Esophagus muscularis mucosa (tissue), 3 donors: ENCODE data around the gene LBP.

Source experiments
- POLR2A ChIP-seq: fragments of 450-650 bp; IDR thresholded peaks from one replicate; pipeline ENCODE4 v1.6.1; 2017; ENCODE audit warnings: antibody characterized with exemption, moderate library complexity, mild to moderate bottlenecking, low read depth
- TF ChIP-seq, protein P1 (sequence below), 3 experiments: fragments of 200-600 bp in 2 of 3; fragments of 450-650 bp in 1 of 3; sonication (generic) in 2 of 3; IDR thresholded peaks; one replicate each; pipeline ENCODE4 v1.5.1; 2017 to 2019; ENCODE audit warnings: antibody characterized with exemption in 3 of 3, mild to moderate bottlenecking in 2 of 3, moderate library complexity in 1 of 3

- TF ChIP-seq, protein P1, sequence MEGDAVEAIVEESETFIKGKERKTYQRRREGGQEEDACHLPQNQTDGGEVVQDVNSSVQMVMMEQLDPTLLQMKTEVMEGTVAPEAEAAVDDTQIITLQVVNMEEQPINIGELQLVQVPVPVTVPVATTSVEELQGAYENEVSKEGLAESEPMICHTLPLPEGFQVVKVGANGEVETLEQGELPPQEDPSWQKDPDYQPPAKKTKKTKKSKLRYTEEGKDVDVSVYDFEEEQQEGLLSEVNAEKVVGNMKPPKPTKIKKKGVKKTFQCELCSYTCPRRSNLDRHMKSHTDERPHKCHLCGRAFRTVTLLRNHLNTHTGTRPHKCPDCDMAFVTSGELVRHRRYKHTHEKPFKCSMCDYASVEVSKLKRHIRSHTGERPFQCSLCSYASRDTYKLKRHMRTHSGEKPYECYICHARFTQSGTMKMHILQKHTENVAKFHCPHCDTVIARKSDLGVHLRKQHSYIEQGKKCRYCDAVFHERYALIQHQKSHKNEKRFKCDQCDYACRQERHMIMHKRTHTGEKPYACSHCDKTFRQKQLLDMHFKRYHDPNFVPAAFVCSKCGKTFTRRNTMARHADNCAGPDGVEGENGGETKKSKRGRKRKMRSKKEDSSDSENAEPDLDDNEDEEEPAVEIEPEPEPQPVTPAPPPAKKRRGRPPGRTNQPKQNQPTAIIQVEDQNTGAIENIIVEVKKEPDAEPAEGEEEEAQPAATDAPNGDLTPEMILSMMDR (IDR thresholded peaks at IDR 0.05), result no peak
- no peak for TF ChIP-seq POLR2A
Measured at GRCh38 chr20:38301309-38301708, 45.0 kb upstream of the LBP start.
